ENCODE measurements around the gene HDLBP.

- no peak for TF ChIP-seq POLR2A (IDR thresholded peaks at IDR 0.05; ENCODE audit: low read depth, low read length)
- no peak for TF ChIP-seq POLR2AphosphoS5 (IDR thresholded peaks at IDR 0.05; ENCODE audit: low read depth, low read length)
Observed at GRCh38 chr2:241307055-241307454, 8.4 kb downstream of the HDLBP start.

All from GM12892 (cell line).